IMR-90 (cell line): ENCODE results near the gene THNSL1. TPM values are rescaled to one million over a fixed set of nuclear protein-coding genes. Genes with fewer than 3 reads are reported as not detected.

Source experiments
- ATAC-seq: fragments of 200-7000 bp; cut with Tn5 transposase; 2 replicates; pipeline ENCODE4 v1.9.1; 2020; ENCODE audit warnings: low read depth, mild to moderate bottlenecking, moderate library complexity
- BruUV-seq: library from RNA; stranded (reverse); fragments of 400-500 nt; replicated peaks from 2 replicates; lab custom pipeline; 2021; lab: Mats Ljungman, UMichigan
- CTCF ChIA-PET: fragments of 300-600 bp; formaldehyde crosslinking; extraction: SDS; loops from one replicate; lab custom pipeline; 2021; ENCODE audit warnings: antibody characterized with exemption; lab: Yijun Ruan, JAX
- POLR2A ChIA-PET: fragments of 300-600 bp; sonication (Branson Sonifier 250); formaldehyde crosslinking; loops from one replicate; lab custom pipeline; 2022; ENCODE audit warnings: antibody characterized with exemption; ENCODE audit not compliant: unreplicated experiment; lab: Charles Lee
- DNase-seq: peaks from one replicate; pipeline ENCODE4 v3.0.0; 2013
- H2AFZ ChIP-seq: replicated peaks from 2 replicates; pipeline ENCODE3; 2013; ENCODE audit warnings: low read length, mild to moderate bottlenecking; ENCODE audit not compliant: poor library complexity
- H2AK5ac ChIP-seq: 2 replicates; pipeline ENCODE4 v1.6.1; 2013; ENCODE audit warnings: low read depth, low read length, inconsistent platforms
- H2AK9ac ChIP-seq: replicated peaks from 2 replicates; pipeline ENCODE3; 2013; ENCODE audit warnings: mild to moderate bottlenecking, low read depth, low read length, moderate library complexity; ENCODE audit not compliant: poor library complexity
- H2BK120ac ChIP-seq: 2 replicates; pipeline ENCODE4 v1.6.1; 2013; ENCODE audit warnings: low read depth, low read length, inconsistent platforms
- H2BK15ac ChIP-seq: 3 replicates; pipeline ENCODE4 v1.6.1; 2013; ENCODE audit warnings: low read depth, low read length, inconsistent platforms
- H2BK20ac ChIP-seq: 2 replicates; pipeline ENCODE4 v1.6.1; 2013; ENCODE audit warnings: low read depth, mild to moderate bottlenecking, inconsistent platforms, low read length, moderate library complexity
- H2BK5ac ChIP-seq: 2 replicates; pipeline ENCODE4 v1.6.1; 2013; ENCODE audit warnings: mild to moderate bottlenecking, low read depth, low read length, inconsistent platforms; ENCODE audit not compliant: poor library complexity, severe bottlenecking
- H3K14ac ChIP-seq: replicated peaks from 2 replicates; pipeline ENCODE4 v1.6.1; 2013; ENCODE audit warnings: low read depth, low read length, inconsistent platforms
- H3K18ac ChIP-seq: 2 replicates; pipeline ENCODE4 v1.6.1; 2013; ENCODE audit warnings: low read depth, low read length, control low read depth
- H3K23ac ChIP-seq: 2 replicates; pipeline ENCODE4 v1.6.1; 2013; ENCODE audit warnings: low read depth, low read length, inconsistent platforms
- H3K27ac ChIP-seq: 2 replicates; pipeline ENCODE4 v1.5.1; 2013; ENCODE audit warnings: mild to moderate bottlenecking, control low read depth, low read length; ENCODE audit not compliant: insufficient read depth
- H3K27me3 ChIP-seq: 2 replicates; pipeline ENCODE4 v1.6.1; 2013; ENCODE audit warnings: low read length; ENCODE audit not compliant: control insufficient read depth, insufficient read depth
- H3K36me3 ChIP-seq: 2 replicates; pipeline ENCODE4 v1.6.1; 2013; ENCODE audit warnings: low read length, mixed read lengths; ENCODE audit not compliant: control insufficient read depth, insufficient read depth
- H3K4ac ChIP-seq: 2 replicates; pipeline ENCODE4 v1.6.1; 2013; ENCODE audit warnings: low read depth, low read length, inconsistent platforms
- H3K4me1 ChIP-seq: 2 replicates; pipeline ENCODE4 v1.6.1; 2013; ENCODE audit warnings: low read length, mixed read lengths; ENCODE audit not compliant: control insufficient read depth, insufficient read depth
- H3K4me2 ChIP-seq: 2 replicates; pipeline ENCODE4 v1.6.1; 2013; ENCODE audit warnings: low read depth, mild to moderate bottlenecking, control low read depth, low read length, moderate library complexity
- H3K4me3 ChIP-seq: 2 replicates; pipeline ENCODE4 v1.5.1; 2013; ENCODE audit warnings: low read depth, mild to moderate bottlenecking, control low read depth, low read length, moderate library complexity; ENCODE audit not compliant: insufficient read depth
- H3K56ac ChIP-seq: 2 replicates; pipeline ENCODE4 v1.6.1; 2013; ENCODE audit warnings: low read length, inconsistent platforms; ENCODE audit not compliant: insufficient read depth; ENCODE audit errors: extremely low read depth
- H3K79me1 ChIP-seq, 2 experiments: 2 replicates each; pipeline ENCODE4 v1.6.1; 2013; ENCODE audit warnings: low read length in 2 of 2, inconsistent platforms in 1 of 2, low read depth in 1 of 2
- H3K9ac ChIP-seq: 2 replicates; pipeline ENCODE4 v1.6.1; 2013; ENCODE audit warnings: low read depth, low read length, control low read depth
- H3K9me1 ChIP-seq: 2 replicates; pipeline ENCODE4 v1.6.1; 2013; ENCODE audit warnings: low read length, inconsistent platforms; ENCODE audit not compliant: insufficient read depth
- H3K9me3 ChIP-seq: 2 replicates; pipeline ENCODE4 v1.6.1; 2013; ENCODE audit warnings: low read length; ENCODE audit not compliant: control insufficient read depth, insufficient read depth
- H4K20me1 ChIP-seq: 2 replicates; pipeline ENCODE4 v1.6.1; 2013; ENCODE audit warnings: low read length, inconsistent platforms; ENCODE audit not compliant: insufficient read depth
- H4K5ac ChIP-seq: 2 replicates; pipeline ENCODE4 v1.6.1; 2013; ENCODE audit warnings: mild to moderate bottlenecking, low read depth, low read length, control low read depth
- H4K8ac ChIP-seq, 2 experiments: 2 replicates each; pipeline ENCODE4 v1.6.1; 2013; ENCODE audit warnings: low read depth in 2 of 2, low read length in 2 of 2, control low read depth in 1 of 2, inconsistent platforms in 1 of 2
- H4K91ac ChIP-seq: 2 replicates; pipeline ENCODE4 v1.6.1; 2013; ENCODE audit warnings: low read depth, low read length, inconsistent platforms; ENCODE audit not compliant: insufficient read depth
- BHLHE40 ChIP-seq: fragments of 150-350 bp; IDR thresholded peaks from 2 replicates; pipeline ENCODE4 v1.6.1; 2016; ENCODE audit warnings: mild to moderate bottlenecking, low read depth, low read length
- CEBPB ChIP-seq: IDR thresholded peaks from 2 replicates; pipeline ENCODE4 v1.6.1; 2012; ENCODE audit warnings: low read depth, low read length, improper control_type of control experiment
- MXI1 ChIP-seq: IDR thresholded peaks from 2 replicates; pipeline ENCODE4 v1.6.1; 2012; ENCODE audit warnings: low read depth, mild to moderate bottlenecking, low read length, moderate library complexity, borderline replicate concordance
- RAD21 ChIP-seq: IDR thresholded peaks from 2 replicates; pipeline ENCODE4 v1.6.1; 2012; ENCODE audit warnings: low read length, improper control_type of control experiment
- RFX5 ChIP-seq: IDR thresholded peaks from 2 replicates; pipeline ENCODE4 v1.8.0; 2012; ENCODE audit warnings: low read depth, mild to moderate bottlenecking, low read length, moderate library complexity
- WGBS, 2 experiments: methylation state at CpG; one replicate each; pipeline versions ENCODE4 v1.1.5 to v1.1.7; 2013; ENCODE audit warnings: missing lambda C conversion rate in 2 of 2; ENCODE audit not compliant: insufficient read length in 1 of 2; ENCODE audit errors: extremely low coverage in 2 of 2; 5-methylcytosine and 5-hydroxymethylcytosine counted together
- dilution Hi-C: fragments of 300-500 bp; cut with HindIII; formaldehyde crosslinking; loops from one replicate; pipeline ENCODE4 v1.14.3; 2018; ENCODE audit warnings: low sequenced_read_pairs; ENCODE audit not compliant: unreplicated experiment
- in situ Hi-C: fragments of 300-500 bp; cut with MboI; formaldehyde crosslinking; loops from 3 replicates; pipeline ENCODE4 v1.14.3; 2019; ENCODE audit warnings: low sequenced_read_pairs, inconsistent platforms, mixed read lengths
- intact Hi-C: fragments of 100-400 bp; cut with micrococcal nuclease; formaldehyde crosslinking; loops from 2 replicates; pipeline ENCODE4 v1.10.0; 2022
- polyA plus RNA-seq, 3 experiments: library from polyadenylated mRNA; depleted of rRNA; stranded (reverse); fragments of >200 nt; gene quantifications; 2 replicates each; pipeline ENCODE4 v1.2.3, GENCODE V29; 2012; ENCODE audit warnings: low replicate concordance in 1 of 3
- total RNA-seq: library from RNA; depleted of rRNA; stranded (reverse); fragments of >200 nt; gene quantifications from 2 replicates; pipeline ENCODE4 v1.2.3, GENCODE V29; 2012

THNSL1 gene
- total and polyA plus RNA-seq, 2 of the 4 experiments (the other 2 are of a cell fraction) = 1.3 to 2.0 TPM

- Histone ChIP-seq H4K5ac (no peak overlapping the region), H3K4ac (no peak overlapping the region), H2BK5ac (no peak overlapping the region), H3K27ac (no peak overlapping the region), H3K79me1 (no peaks in the 10 kb centered on the region), H2AFZ (no peak overlapping the region), H4K20me1 (no peaks in the 10 kb centered on the region), H3K18ac (no peak overlapping the region), H3K23ac (no peak overlapping the region), H3K9me1 (0 out of 2 replicates have a peak, but pooled peaks cover 3% of the 10 kb centered on the region), H2BK15ac (no peak overlapping the region), H4K91ac (no peak overlapping the region), H3K4me1 (0 out of 2 replicates have a peak, but pooled peaks cover 1% of the 10 kb centered on the region), H3K56ac (no peak overlapping the region), H3K14ac (no peak overlapping the region), H2AK9ac (no peak overlapping the region), H3K36me3 (no peaks in the 10 kb centered on the region), H2BK120ac (no peak overlapping the region), H4K8ac (no peak overlapping the region), H3K9me3 (no peaks in the 10 kb centered on the region), H2AK5ac (no peak overlapping the region), H2BK20ac (no peak overlapping the region), H3K4me3 (no peak overlapping the region), H3K4me2 (no peak overlapping the region), H3K9ac (no peak overlapping the region), H3K27me3 (peaks cover 2% of the 10 kb centered on the region; the same call in 1 of the 2 replicates)
- no peak for DNase-seq
- TF ChIP-seq BHLHE40 (no peak), RAD21 (no peak), CEBPB (no peak), RFX5 (no peak), MXI1 (no peak)
- intact Hi-C loops = no loop called here
- no CpG with 5 or more reads among the region's 3 CpGs for WGBS, 2 experiments
- ChIA-PET CTCF (interaction anchor here (0.8 kb wide), 1 partner anchor 25 kb away, joined by 4 read pairs; no protein-coding TSS in a partner anchor), POLR2A (no interaction called here)
- dilution Hi-C loops = no loop called here
- no peak for ATAC-seq
- in situ Hi-C loops = no loop called here
- BruUV-seq = no TSS peak
These were observed 40.3 kb downstream of the THNSL1 start for GRCh38 chr10:25056726-25057125.
